Measurements from ENCODE around the gene ARHGEF1. TPM values are rescaled to one million over a fixed set of nuclear protein-coding genes. Genes with fewer than 3 reads are reported as not detected.

ARHGEF1 gene
- total and polyA plus RNA-seq, 7 donors, result 15.8 to 28.0 (median 20.7) TPM

DNA sequence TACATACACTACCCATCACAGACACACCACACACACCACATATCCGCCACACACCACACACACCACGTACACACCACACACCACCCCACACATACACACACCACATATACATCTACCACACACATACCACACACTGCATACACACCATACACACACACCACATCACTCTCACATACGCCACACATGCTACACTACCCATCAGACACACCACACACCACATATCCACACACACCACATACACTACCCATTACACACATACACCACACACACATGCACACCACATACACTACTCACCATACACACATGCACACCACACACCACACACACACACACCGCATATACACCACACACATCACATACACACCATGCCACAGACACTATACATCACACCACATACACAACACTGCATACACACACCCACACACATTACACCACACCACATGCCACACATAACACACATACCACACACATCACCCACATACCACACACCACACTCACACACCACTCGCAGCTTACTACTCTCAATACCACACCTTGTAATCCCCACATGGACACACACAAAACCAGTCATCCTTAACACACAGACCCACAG, 35.8 kb downstream of the ARHGEF1 start:
- DNase-seq (no peak), ATAC-seq (no peak)
- no peaks in the 10 kb centered on the region for H3K36me3 ChIP-seq (ENCODE audit: insufficient read depth in 1 of 2, low read depth in 1 of 2)
- intact Hi-C loops (cut with DNase I), result no loop called here
- H3K9me3 ChIP-seq, result no peaks in the 10 kb centered on the region
- H3K27me3 ChIP-seq (ENCODE audit: insufficient read depth in 3 of 3, low read length in 2 of 3), result peaks cover 0 to 77% (median 35%) of the 10 kb centered on the region in 3 donors
- H3K4me1 ChIP-seq, result no peaks in the 10 kb centered on the region
- TF ChIP-seq, protein P1, sequence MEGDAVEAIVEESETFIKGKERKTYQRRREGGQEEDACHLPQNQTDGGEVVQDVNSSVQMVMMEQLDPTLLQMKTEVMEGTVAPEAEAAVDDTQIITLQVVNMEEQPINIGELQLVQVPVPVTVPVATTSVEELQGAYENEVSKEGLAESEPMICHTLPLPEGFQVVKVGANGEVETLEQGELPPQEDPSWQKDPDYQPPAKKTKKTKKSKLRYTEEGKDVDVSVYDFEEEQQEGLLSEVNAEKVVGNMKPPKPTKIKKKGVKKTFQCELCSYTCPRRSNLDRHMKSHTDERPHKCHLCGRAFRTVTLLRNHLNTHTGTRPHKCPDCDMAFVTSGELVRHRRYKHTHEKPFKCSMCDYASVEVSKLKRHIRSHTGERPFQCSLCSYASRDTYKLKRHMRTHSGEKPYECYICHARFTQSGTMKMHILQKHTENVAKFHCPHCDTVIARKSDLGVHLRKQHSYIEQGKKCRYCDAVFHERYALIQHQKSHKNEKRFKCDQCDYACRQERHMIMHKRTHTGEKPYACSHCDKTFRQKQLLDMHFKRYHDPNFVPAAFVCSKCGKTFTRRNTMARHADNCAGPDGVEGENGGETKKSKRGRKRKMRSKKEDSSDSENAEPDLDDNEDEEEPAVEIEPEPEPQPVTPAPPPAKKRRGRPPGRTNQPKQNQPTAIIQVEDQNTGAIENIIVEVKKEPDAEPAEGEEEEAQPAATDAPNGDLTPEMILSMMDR (IDR thresholded peaks at IDR 0.05), result no peak
- WGBS, 3 donors, result 89 to 90% (median 89%) methylated on average over 5 of the region's 5 CpGs
- H3K27ac ChIP-seq, result no peak overlapping the region
- H3K4me3 ChIP-seq, result no peak overlapping the region

DNA sequence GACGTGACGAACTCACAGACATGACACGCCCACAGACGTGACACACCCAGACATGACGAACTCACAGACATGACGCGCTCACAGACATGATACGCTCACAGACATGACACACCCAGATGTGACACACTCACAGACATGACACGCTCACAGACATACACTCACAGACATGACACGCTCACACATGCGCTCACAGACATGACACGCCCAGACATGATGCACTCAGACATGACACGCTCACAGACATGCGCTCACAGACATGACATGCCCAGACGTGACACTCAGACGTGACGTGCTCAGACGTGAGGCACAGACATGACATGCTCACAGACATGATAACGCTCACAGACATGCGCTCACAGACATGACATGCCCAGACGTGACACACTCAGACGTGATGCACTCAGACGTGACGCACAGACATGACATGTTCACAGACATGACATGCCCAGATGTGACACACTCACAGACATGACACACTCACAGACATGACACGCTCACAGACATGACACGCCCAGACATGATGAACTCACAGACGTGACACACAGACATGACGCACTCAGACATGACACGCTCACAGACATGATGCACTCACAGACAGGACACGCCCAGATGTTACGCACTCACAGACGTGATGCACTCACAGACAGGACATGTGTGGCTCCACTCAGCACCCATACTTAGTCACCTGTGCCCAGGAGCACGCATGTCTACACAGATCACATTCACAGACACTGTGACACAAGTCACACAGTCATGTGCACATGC, 37.1 kb downstream of the ARHGEF1 start:
- no peaks in the 10 kb centered on the region for H3K36me3 ChIP-seq (ENCODE audit: insufficient read depth in 1 of 2, low read depth in 1 of 2)
- H3K4me1 ChIP-seq, result no peaks in the 10 kb centered on the region
- intact Hi-C loops (cut with DNase I), result no loop called here
- 83 to 86% (median 85%) methylated on average over 33 of the region's 33 CpGs for WGBS, 3 donors
- ATAC-seq (no peak), DNase-seq (no peak)
- no peak overlapping the region for H3K4me3 ChIP-seq
- TF ChIP-seq, protein P1 (IDR thresholded peaks at IDR 0.05), result no peak
- no peaks in the 10 kb centered on the region for H3K9me3 ChIP-seq
- H3K27me3 ChIP-seq (ENCODE audit: insufficient read depth in 3 of 3, low read length in 2 of 3), result peaks cover 0 to 87% (median 33%) of the 10 kb centered on the region in 3 donors
- H3K27ac ChIP-seq, result no peak overlapping the region

GRCh38 chr19:41920882-41921576, 38.0 kb downstream of the ARHGEF1 start:
- H3K4me1 ChIP-seq, result no peaks in the 10 kb centered on the region
- TF ChIP-seq, protein P1 (IDR thresholded peaks at IDR 0.05), result no peak
- 3 to 6% (median 3%) methylated on average over 26 of the region's 26 CpGs for WGBS, 3 donors
- H3K4me3 ChIP-seq, result no peak overlapping the region
- no peaks in the 10 kb centered on the region for H3K9me3 ChIP-seq
- H3K27ac ChIP-seq, result no peak overlapping the region
- no peaks in the 10 kb centered on the region for H3K36me3 ChIP-seq (ENCODE audit: insufficient read depth in 1 of 2, low read depth in 1 of 2)
- no peak for ATAC-seq
- intact Hi-C loops (cut with DNase I), result no loop called here
- DNase-seq, result no peak
- H3K27me3 ChIP-seq (ENCODE audit: insufficient read depth in 3 of 3, low read length in 2 of 3), result peaks cover 0 to 87% (median 39%) of the 10 kb centered on the region in 3 donors

DNA sequence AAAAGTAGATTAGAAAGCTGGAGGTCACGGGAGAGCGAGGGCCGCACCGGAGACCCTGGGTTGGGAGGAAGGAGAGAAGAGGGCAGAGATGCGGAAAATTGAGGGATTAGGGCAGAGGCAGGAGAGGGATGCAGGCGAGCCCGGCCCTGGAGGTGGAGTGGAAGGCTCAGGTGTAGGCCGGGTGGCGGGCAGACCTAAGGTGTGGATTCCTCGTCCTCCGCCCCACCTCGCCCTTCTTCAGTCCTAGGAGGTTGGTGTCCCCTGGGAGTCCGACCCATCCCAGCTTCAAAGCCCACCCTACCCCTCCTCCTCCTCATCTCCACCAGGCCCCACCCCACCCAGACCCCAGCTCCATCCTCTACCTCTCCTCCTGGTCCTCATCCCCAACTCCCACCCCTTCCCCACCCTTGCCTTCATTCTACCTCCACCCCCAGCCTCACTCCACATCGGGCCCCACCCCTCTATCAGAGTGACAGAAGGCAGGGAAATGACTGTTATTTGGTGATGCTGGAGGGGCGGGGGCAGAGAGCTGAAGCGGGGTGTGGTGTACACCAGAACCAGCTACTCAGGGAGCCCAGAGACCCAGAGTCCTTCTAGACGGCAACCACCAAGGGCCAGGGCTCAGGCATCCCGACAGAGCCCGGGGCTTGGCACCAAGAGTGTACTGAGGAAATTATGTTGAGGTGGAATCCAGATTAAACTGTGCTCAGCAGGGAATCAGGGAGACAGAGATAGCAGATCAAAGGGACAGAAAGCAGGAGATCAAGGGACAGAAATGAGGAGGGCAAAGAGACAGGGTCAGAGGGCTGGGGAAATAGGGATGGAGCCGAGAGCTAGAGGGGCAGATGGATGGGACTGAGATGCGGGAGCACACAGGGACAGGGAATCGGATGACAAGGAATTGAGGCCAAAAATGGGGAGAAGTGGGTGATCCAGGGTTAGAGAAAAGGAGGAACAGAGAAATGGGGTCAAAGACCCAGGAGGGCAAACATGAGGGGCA, 38.9 kb downstream of the ARHGEF1 start:
- no peaks in the 10 kb centered on the region for H3K9me3 ChIP-seq
- DNase-seq (peak in 1 of 2 donors; percentile 47), ATAC-seq (no peak)
- H3K4me3 ChIP-seq, result no peak overlapping the region
- TF ChIP-seq, protein P1 (IDR thresholded peaks at IDR 0.05), result no peak
- intact Hi-C loops (cut with DNase I), result no loop called here
- H3K4me1 ChIP-seq, result no peaks in the 10 kb centered on the region
- H3K36me3 ChIP-seq (ENCODE audit: insufficient read depth in 1 of 2, low read depth in 1 of 2), result no peaks in the 10 kb centered on the region
- WGBS, 3 donors, result 4 to 7% (median 5%) methylated on average over 16 to 22 of the region's 22 CpGs
- H3K27ac ChIP-seq, result no peak overlapping the region
- peaks cover 0 to 88% (median 40%) of the 10 kb centered on the region in 3 donors for H3K27me3 ChIP-seq (ENCODE audit: insufficient read depth in 3 of 3, low read length in 2 of 3)
